HEK293T (cell line): ENCODE results near the gene EPHB1.

Source experiments
- ELF4 ChIP-seq: fragments of 450-650 bp; IDR thresholded peaks from 2 replicates; pipeline ENCODE4 v1.6.1; 2017; ENCODE audit warnings: antibody characterized with exemption
- FOXM1 ChIP-seq: fragments of 450-650 bp; IDR thresholded peaks from 2 replicates; pipeline ENCODE4 v1.6.1; 2017; ENCODE audit warnings: mild to moderate bottlenecking, borderline replicate concordance
- NFRKB ChIP-seq: fragments of 450-650 bp; IDR thresholded peaks from 2 replicates; pipeline ENCODE4 v1.6.1; 2016; ENCODE audit warnings: mild to moderate bottlenecking, moderate library complexity
- SP1 ChIP-seq: fragments of 450-650 bp; IDR thresholded peaks from 2 replicates; pipeline ENCODE4 v1.6.1; 2017
- SUZ12 ChIP-seq: fragments of 450-650 bp; IDR thresholded peaks from 2 replicates; pipeline ENCODE4 v1.6.1; 2016; ENCODE audit warnings: mild to moderate bottlenecking

GRCh38 chr3:134849561-134849960 is 54.5 kb downstream of the EPHB1 start:
- TF ChIP-seq SUZ12 (no peak), FOXM1 (no peak), SP1 (no peak), NFRKB (no peak), ELF4 (no peak)
